Measurements from ENCODE around the gene COL7A1. TPM values are rescaled to one million over a fixed set of nuclear protein-coding genes. Genes with fewer than 3 reads are reported as not detected.
A peak's percentile ranks its signal among the peaks of the same experiment; 100 is the strongest.

COL7A1 gene
- total and polyA plus RNA-seq, 8 donors = 7.2 to 13.2 (median 9.4) TPM

GRCh38 chr3:48544141-48544540 lies 51.0 kb downstream of the COL7A1 start:
- intact Hi-C loops (cut with DNase I) = loop anchor here in 1 of 2 donors (10.0 kb wide), 1 partner anchor 79 kb away; a partner anchor contains a TSS
- H3K36me3 ChIP-seq = peaks cover 0 to 64% of the 10 kb centered on the region in 2 donors
- ATAC-seq = no peak

DNA sequence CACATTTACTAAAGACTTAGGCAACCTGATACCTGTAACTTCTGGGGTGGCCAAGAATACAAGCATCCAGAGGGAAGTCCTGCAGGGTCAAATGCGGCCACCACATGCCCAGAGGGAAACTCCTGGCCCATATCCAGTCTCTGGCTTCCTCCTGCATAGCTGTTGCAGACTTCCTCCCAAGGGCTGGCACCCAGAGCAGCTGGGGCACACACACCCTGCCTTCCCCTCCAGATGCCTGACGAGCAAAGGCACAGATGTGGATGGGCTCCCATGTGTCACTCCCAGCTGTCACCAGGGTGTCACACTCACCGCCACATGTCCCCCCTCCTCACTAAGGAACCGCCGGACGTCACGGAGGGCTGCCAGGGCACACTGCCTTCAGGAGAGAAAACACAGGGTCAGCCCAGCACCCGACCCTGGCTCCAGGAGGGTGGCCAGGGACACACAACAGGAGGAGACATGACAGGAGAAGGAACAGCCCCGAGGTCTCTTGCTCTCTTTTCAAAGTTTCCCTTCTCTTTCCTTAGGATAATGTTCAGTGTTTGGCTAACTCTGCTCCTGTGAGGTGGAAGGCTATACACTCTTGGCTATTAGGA lies 51.8 kb downstream of the COL7A1 start:
- no peak for TF ChIP-seq CTCF (IDR thresholded peaks at IDR 0.05)
- DNase-seq (peak in 1 of 4 donors; percentile 81), ATAC-seq (peak; percentile 76)
- H3K36me3 ChIP-seq = peaks cover 0 to 69% of the 10 kb centered on the region in 2 donors
- no peak overlapping the region for H3K4me3 ChIP-seq
- no peaks in the 10 kb centered on the region for H3K27me3 ChIP-seq
- H3K4me1 ChIP-seq = peaks cover 0 to 22% of the 10 kb centered on the region in 2 donors
- no peaks in the 10 kb centered on the region for H3K9me3 ChIP-seq
- peak overlapping the region in 1 of 2 donors; percentile 48 for H3K27ac ChIP-seq
- intact Hi-C loops (cut with DNase I) = loop anchor here in 1 of 2 donors (10.0 kb wide), 1 partner anchor 79 kb away; a partner anchor contains a TSS

More at GRCh38 chr3:48544141-48544540, 51.0 kb downstream of the COL7A1 start:
- no peak overlapping the region for H3K27ac ChIP-seq
- peaks cover 0 to 29% of the 10 kb centered on the region in 2 donors for H3K4me1 ChIP-seq
- no peak overlapping the region for H3K4me3 ChIP-seq
- H3K9me3 ChIP-seq = no peaks in the 10 kb centered on the region
- TF ChIP-seq CTCF (IDR thresholded peaks at IDR 0.05) = no peak
- no peaks in the 10 kb centered on the region for H3K27me3 ChIP-seq
- no peak for DNase-seq

GRCh38 chr3:48538451-48538850 lies 56.7 kb downstream of the COL7A1 start:
- DNase-seq = no peak
- ATAC-seq = no peak
- no peak for TF ChIP-seq CTCF (IDR thresholded peaks at IDR 0.05)
- Histone ChIP-seq H3K4me1 (peaks cover 0 to 17% of the 10 kb centered on the region in 2 donors), H3K9me3 (no peaks in the 10 kb centered on the region), H3K36me3 (peaks cover 0 to 84% of the 10 kb centered on the region in 2 donors), H3K27me3 (no peaks in the 10 kb centered on the region), H3K27ac (no peak overlapping the region), H3K4me3 (no peak overlapping the region)
- intact Hi-C loops (cut with DNase I) = no loop called here

DNA sequence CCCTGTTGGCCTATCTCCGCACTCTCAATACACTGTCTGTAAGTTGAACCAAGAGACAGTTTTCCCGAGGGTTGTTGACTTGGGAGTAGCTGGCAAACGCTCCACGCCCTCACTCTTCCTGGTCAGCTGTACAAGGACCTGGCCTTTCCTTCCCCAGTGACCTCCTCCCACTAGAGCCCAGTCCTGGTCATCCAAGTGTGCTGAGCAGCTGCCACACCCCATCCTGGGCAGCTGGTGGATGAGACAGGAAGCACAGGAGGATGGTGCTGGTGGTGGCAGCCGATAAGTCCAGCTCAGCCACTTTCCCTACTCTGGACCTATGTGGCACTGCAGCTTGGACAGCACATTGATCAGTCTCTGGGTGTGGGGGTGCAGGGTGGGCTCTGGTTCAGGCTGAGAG lies 58.3 kb downstream of the COL7A1 start:
- no peak for ATAC-seq
- Histone ChIP-seq H3K27me3 (no peaks in the 10 kb centered on the region), H3K27ac (no peak overlapping the region), H3K4me3 (no peak overlapping the region), H3K36me3 (peaks cover 0 to 72% of the 10 kb centered on the region in 2 donors), H3K4me1 (peaks cover 0 to 24% of the 10 kb centered on the region in 2 donors), H3K9me3 (no peaks in the 10 kb centered on the region)
- intact Hi-C loops (cut with DNase I) = no loop called here
- TF ChIP-seq CTCF (IDR thresholded peaks at IDR 0.05) = no peak
- DNase-seq = no peak

DNA sequence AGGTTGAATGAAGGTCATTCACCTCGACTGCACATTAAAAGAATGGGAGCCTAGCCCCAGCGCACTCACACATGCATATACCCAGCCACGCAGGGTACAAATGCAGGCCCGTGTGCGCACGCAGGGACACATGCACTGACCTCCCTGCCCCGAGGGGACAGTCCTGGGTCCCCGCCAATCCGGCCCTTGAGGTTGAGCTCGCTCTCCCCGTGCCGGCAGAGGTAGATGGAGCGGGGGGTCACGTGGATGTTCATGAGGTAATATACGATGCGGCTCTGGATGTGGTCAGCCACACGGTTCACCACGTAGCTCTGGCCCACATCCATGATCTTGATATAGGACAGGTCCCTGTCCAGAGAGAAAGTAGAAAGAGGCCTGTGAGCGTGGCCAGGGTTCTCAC lies 59.0 kb downstream of the COL7A1 start:
- H3K4me3 ChIP-seq = no peak overlapping the region
- TF ChIP-seq CTCF (IDR thresholded peaks at IDR 0.05) = no peak
- peaks cover 0 to 71% of the 10 kb centered on the region in 2 donors for H3K36me3 ChIP-seq
- DNase-seq = no peak
- H3K27me3 ChIP-seq = no peaks in the 10 kb centered on the region
- no peak overlapping the region for H3K27ac ChIP-seq
- no peaks in the 10 kb centered on the region for H3K9me3 ChIP-seq
- H3K4me1 ChIP-seq = peaks cover 0 to 30% of the 10 kb centered on the region in 2 donors
- no peak for ATAC-seq
- intact Hi-C loops (cut with DNase I) = no loop called here

Data from left lung (tissue), 10 donors.